VCaP (cell line): ENCODE data around the gene MORF4L2.

Source experiments
- H3K27ac ChIP-seq: fragments of 450-650 bp; 2 replicates; pipeline ENCODE4 v1.5.1; 2017
- CTCF ChIP-seq: fragments of 450-650 bp; conservative IDR thresholded peaks from 2 replicates; pipeline ENCODE4 v1.5.1; 2017; ENCODE audit warnings: mild to moderate bottlenecking, moderate library complexity

MORF4L2 gene

DNA sequence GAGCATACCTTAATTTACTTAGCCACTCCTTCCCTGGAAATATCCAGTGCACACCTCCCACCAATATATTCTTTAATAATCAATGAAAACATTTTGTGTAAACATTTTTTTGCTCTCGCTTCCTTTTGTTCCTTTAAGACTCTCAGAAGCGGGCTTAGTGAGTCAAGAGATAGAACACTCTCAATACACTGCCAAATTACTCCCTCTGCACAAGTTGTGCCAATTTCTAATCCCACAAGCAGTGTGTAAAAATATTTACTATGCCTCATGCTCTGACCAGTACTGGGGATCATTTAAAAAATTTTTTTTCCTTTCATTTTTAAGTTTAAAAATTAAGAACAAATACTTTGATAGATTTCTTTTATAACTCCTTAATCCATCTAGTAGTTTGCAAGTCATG is 5.1 kb downstream of the MORF4L2 start:
- no peak overlapping the region for H3K27ac ChIP-seq
- TF ChIP-seq CTCF: no peak

- TF ChIP-seq CTCF: no peak
- H3K27ac ChIP-seq: no peak overlapping the region
These were observed 8.1 kb downstream of the MORF4L2 start for GRCh38 chrX:103678199-103678993.

DNA sequence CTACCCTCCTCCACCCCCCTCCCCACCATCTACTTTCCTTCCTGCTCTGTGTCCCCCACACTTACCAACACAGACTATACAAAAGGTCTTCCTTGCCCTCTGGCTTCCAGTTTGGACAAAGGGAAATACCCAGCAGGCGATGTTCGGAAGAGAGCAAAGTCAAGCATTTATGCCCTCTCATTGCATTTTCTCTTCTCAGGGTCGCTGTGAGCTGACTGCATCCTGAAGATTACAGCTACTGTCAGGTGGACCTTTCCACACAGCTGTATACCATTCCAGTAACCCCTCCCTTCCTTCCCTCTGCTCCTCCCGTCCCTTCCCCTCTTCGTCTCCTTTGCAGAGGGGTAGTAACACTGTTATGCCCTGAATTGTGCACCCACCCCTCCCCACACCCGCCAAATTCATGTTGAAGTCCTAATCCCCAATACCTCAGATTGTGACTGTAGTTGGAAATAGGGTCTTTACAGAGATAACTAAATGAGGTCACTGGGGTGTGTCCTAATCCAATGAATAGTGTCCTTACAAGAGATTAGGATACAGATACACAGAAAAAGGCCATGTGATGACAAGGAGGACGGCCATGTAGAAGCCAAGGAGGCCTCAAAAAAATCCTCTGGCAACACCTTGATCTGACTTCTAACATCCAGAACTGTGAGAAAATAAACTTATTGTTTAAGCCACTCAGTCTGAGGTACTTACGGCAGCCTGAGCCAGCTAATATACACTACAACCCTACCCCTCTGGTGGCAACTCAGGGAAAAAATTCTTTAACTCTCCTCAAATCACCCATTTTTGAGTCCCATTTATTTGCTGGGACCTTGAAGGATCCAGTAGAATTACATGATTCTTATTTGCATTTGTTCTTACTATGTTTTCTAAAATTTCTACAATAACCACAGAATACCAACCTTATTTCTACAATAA is 11.7 kb downstream of the MORF4L2 start:
- H3K27ac ChIP-seq: no peak overlapping the region
- TF ChIP-seq CTCF: no peak

GRCh38 chrX:103669745-103670144 is 16.8 kb downstream of the MORF4L2 start:
- TF ChIP-seq CTCF: no peak
- no peak overlapping the region for H3K27ac ChIP-seq

- TF ChIP-seq CTCF: no peak
These were observed 20.0 kb downstream of the MORF4L2 start for GRCh38 chrX:103666202-103667107.

GRCh38 chrX:103663981-103664762 is 22.3 kb downstream of the MORF4L2 start:
- TF ChIP-seq CTCF: no peak
- no peak overlapping the region for H3K27ac ChIP-seq

More at GRCh38 chrX:103666202-103667107, 20.0 kb downstream of the MORF4L2 start:
- no peak overlapping the region for H3K27ac ChIP-seq

- H3K27ac ChIP-seq: peak overlapping the region; percentile 38
These were observed 27.0 kb downstream of the MORF4L2 start for GRCh38 chrX:103659460-103659859.
